GM21515 (cell line): ENCODE data around the gene GRB2.
"Not testable (repeated sequence)": the region's sequence is repeated elsewhere in the genome, so short reads cannot be mapped to it uniquely, and the experiment has no call there.

Source experiments
- ATAC-seq: cut with Tn5 transposase; IDR thresholded peaks from one replicate; pipeline ENCODE4 v1.9.1; 2021; ENCODE audit not compliant: unreplicated experiment

GRB2 gene

DNA sequence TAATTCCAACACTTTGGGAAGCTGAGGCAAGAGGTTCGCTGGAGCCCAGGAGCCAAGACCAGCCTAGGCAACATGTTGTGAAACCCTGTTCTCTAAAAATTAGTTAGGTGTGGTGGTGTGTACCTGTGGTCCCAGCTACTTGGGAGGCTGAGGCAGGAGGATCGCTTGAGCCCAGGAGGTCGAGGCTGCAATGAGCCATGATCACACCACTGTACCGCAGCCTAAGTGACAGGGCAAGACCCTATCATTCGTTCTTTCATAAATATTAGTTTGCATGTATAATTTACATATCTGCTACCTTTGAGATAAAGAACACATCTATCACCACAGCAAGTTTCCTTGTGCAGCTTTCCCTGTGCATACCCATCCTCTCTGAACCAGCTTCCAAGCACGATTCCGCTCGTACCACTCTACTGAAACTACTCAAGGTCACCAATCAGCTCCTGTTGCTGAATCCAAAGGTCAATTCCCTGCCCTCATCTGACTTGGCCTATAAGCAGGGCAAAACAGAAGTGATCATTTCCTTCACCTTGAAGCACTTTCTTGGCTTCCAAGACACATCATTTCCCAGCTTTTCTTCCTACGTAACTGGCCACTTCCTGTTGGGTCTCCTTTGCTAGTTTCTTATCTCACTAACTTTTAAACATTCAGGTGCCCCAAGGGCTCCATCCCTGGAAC, 49.1 kb downstream of the GRB2 start:
- no peak for ATAC-seq

DNA sequence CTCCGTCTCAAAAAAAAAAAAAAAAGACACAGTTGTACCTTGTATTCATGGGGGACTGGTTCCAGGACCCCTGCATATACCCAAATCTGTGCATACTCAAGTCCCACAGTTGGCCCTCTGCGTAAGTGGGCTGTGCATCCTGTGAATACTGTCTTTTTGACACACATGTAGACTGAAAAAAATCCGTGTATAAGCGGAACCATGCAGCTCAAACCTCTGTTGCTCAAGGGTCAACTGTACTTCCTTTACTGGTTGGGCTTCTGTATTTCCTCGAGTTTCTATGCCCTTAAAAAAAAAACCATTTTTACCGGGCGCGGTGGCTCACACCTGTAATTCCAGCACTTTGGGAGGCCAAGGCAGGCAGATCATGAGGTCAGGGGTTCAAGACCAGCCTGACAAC, 52.3 kb downstream of the GRB2 start:
- ATAC-seq: no peak

DNA sequence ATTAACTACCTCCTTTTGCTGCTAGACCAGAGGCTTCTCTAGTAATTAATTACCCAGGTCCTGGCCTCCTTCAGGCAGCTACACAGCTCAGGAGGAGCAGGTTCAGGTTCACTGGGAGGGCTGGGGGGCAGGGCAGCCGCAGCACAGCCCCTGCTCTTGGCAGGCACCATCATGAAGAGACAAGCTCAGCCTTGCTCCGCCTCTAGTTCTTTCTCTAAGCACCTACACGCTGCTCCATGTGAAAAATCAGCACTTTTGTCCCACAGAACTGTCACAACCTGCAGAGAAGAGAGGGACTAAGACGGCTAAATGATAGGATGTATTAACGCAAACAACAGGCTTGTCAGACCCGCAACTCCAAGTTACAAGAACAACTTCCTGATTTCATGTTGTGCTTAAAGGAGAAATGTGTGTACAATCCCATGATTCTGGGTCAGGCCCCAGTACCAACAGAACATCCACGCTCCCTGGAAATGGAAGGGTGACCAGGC, 53.4 kb downstream of the GRB2 start:
- ATAC-seq: no peak

DNA sequence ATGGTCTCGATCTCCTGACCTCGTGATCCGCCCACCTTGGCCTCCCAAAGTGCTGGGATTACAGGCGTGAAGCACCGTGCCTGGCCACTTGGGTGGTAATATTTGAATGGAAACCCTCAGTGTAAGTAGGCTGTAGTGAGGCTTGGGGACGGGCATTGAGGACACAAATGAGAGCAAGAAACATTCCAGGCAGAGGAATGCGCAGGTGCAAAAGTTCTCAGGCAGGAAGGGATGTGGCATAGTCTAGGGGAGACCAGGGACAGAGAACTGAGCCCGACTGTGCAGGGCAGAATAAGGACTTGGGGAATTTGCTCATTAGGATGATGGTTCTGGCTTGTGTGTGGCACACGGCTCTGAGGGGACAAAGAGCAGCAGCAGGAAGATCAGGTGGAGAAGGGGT, 54.8 kb downstream of the GRB2 start:
- ATAC-seq: no peak

DNA sequence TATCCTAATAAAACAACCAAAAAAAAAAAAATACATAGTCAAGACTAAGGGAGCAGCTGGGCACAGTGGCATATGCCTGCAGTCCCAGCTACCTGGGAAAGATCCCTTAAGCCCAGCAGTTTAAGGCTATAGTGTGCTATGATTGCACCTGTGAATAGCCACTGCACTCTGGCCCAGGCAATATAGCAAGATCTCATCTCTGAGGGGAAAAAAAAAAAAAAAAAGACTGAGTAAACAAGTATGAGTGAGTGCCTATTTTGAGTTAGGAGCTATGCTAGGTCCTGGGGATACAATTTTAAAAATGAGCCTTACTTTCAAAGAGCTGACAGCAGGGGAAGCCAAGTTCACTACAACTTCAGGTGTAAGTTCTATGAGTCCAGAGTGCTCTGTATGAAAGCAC, 55.4 kb downstream of the GRB2 start:
- no peak for ATAC-seq

DNA sequence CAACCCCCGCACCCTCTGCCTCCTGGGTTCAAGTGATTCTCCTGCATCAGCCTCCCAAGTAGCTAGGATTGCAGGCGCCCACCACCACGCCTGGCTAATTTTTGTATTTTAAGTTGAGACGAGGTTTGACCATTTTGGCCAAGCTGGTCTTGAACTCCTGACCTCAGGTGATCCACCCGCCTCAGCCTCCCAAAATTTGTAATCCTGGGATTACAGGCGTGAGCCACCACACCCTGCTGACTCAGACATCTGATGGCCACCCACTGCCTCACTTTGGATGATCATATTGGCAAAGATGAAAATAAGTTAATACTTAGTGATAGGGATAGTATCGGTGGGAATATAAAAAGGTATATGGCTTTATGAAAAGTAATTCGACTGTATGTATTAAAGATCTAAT, 55.9 kb downstream of the GRB2 start:
- ATAC-seq: no peak

DNA sequence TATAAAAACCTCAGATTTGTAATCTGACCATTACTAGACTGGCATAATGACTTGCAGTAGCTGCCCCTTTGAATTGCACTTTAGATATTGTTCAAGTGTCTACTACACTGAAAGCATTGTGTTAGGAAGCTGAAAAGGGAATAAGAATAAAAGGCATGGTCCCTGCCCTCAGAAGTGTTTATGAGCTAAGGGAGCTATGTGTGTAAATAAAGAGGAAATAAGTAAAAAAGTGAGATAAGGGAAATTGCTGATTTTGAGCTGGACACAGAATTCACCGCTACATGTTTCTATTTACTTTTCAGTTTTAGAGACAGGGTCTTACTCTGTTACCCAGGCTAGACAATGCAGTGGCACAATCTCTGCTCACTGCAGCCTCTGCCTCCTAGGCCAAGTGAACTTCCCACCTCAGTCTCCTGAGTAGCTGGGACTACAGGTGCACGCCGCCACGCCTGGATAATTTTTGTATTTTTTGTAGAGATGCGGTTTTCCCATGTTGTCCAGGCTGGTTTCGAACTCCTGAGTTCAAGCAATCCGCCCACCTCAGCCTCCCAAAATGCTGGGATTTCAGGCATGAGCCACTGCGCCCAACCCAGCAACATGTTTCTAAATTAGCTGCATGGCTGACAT, 57.0 kb downstream of the GRB2 start:
- ATAC-seq: no peak

DNA sequence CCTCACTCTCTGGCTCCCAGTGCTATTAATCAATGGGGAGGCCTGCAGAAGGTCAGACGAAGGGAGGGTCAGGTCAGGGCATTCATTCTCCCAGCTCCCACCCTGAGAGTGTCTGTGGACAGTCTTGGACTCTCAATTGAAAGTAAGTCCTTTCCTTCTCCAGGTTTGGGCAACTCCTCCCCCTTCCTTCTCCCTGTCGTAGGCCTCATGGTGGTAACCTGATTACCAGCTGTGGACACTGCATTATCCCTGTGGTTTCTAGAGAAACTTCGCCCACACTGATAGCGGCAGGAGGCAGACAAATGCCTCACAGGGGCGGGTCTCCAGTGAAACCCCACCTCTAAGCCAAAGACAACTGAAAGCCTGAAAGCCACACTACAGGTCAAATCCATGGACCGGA, 58.6 kb downstream of the GRB2 start:
- ATAC-seq: no peak

DNA sequence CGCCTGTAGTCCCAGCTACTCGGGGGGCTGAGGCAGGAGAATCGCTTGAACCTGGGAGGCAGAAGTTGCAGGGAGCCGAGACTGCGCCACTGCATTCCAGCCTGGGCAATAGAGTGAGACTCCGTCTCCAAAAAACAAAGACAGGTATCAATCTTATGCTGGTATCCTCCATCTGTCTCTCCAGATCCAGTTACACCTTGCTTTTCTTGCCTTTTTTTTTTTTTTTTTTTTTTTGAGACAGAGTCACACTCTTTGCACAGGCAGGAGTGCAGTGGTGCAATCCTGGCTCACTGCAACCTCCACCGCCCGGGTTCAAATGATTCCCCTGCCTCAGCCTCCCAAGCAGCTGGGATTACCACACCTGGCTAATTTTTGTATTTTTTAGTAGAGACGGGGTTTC, 59.1 kb downstream of the GRB2 start:
- ATAC-seq: not testable (repeated sequence)

DNA sequence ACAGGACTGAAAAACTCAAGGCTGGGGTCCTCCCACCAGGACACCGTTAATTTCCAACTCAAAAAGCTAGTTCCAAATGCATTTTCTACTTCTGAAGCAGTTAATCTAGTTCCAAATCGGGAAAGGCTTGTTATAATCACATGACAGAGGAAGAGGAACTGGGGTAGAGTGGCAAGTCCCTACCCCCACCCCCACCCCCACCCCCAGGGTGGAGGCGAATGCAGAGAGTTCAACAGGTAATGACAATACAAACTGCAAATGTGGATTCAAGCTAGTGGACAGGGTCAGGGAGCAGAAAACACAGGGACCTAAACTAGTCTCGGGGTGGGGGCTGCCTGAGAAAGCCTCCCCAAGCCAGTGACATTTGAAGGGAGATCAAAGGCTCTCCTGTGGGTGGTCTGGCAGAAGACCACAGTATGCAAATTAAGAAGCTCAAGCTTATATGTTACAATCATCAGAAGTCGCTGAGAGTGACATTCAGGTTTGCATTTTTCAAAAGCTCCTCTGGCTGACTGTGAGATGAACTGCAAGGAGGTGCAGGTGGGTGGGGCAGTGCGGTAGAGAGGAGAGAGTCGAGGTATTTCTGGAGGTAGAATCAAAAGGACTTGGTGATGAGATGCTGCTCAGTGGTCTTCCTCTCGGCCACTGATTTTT, 59.8 kb downstream of the GRB2 start:
- peak; percentile 56 for ATAC-seq

DNA sequence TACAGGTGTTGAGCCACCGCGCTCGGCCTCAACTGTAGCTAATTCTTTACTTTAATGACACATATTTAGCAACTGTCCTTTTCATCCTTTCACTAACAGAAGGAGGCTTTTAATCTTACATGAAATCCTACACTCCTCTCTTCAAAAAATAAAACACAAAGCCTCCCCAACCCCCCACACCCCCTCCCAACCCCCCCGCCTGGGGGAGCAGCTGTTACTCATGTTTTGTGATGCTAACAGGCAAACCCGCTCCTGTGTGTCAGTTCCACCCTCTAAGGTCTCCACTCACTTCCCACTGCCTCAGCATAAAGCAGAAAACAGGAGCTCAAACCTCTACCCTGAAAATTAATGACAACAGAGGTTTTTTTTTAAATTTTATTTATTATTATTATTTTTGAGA, 60.8 kb downstream of the GRB2 start:
- ATAC-seq: no peak

DNA sequence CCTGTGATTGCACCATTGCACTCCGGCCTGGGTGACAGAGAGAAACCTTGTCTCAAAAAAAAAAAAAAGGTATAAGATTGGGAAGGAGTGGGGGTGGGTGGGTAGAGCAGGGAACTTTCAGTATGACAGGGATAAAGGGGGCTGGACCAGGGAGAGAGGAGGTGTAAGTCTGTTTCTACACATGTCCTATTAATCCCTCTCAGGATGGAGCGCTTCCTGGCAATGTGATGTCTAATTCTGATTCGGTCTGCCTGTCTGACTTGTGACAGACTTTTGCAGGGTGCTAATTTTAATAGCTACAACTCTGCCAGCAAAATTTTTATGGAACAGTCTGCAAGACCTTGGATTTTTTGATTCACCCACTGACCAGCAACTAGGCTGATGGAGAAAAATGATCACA, 62.5 kb downstream of the GRB2 start:
- no peak for ATAC-seq

DNA sequence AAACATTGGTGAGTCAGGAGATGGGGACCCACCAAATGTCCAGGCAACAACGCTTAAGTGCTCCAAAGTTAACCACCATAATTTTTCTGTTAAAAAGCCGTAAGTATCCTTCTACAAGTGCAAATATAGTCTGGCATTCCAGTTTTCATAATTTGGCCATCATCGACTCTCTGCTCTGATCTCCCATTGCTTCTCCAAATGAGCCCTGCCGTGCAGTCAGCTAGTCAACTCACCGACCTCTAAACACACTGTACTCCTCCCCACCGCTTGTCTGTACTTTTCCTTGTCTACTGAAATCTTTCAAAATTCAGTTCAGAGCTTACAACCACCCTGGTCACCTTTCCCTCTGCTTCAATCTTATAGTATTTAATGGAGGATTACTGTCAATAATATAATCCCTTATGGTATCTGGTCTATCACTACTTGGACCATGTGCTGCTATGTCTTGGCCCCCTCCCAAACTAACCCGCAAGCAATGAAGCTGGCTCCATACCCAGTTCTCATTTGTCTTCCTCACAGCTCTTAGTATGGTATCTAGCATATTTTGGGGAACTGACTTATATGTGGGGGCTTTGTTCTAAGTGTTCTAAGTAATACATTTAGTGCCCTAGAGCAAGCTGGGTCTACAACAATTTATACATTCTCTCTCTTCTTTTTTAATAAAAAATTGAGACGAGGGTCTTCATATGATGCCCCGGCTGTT, 63.5 kb downstream of the GRB2 start:
- ATAC-seq: no peak

DNA sequence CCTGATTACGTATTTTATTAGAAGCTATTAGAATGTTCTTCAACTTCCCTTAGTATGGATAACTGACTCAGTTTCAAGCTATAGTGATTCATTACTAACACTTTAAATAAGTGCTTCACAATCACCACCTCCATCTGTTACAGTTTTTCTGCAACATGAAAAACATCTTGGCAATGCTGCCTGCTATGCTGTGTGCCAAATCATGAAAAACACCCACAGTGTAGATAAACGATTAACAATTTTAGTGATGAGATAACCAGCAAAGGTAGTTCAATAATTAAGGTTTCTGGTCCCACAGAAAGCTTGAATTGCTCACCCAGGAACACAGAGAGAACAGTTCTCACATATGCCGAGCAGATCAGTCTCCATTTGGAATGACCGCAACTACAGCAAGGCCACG, 64.8 kb downstream of the GRB2 start:
- no peak for ATAC-seq

DNA sequence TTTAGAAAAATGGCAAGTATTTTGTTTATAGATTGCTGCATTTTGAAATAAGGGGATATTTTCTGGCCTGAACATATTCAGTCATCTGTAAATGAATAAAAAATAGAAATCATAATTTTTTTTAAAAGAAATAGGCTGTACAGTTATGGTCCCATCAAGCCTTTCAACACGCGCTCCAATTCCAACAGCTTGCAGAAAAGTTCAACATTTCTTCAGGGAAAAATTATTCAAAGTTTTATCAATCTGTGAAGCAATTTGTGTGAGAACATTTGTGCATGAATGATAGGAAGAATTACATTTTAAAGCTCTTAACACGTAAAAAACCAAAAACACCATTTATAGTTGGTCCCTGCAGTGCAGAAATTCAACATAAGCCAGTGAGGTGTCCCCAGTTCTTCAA, 65.5 kb downstream of the GRB2 start:
- no peak for ATAC-seq

DNA sequence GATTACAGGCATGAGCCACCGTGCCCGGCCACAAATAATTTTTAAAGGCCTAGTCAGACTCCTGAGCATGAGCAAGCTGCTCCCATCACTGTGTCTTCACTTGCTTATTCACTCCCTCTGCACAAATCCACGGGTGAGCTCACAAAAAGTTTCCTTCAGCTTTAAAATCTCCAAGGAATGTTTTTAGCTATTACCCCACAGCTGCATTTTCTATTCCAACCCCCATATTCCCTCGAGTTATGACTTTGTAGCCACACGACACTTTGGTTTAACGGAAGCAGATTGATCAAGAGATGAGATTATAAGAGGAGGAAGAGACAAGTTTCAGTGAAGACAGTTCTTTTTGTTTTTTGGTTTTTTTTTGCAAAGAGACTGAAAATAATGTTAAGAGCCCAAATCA, 67.1 kb downstream of the GRB2 start:
- ATAC-seq: no peak

DNA sequence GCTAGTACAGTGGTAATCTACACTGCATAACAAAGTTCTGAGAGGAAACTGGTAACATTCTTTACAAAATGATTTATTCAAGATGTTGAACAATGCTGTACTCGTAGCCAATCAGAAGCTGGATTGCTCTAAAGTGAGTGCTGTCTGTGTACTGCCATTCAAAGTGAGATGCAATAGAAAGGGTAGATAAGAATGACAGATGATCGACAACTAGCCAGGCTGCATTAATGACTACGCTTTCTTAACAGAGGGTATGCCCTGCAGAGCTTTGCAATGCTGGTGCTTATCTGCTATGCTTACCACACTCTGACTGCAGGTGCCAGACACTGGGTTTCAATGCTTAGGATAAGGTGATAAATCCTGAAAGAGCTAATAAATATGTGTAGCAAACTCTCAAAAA, 70.2 kb downstream of the GRB2 start:
- ATAC-seq: no peak

DNA sequence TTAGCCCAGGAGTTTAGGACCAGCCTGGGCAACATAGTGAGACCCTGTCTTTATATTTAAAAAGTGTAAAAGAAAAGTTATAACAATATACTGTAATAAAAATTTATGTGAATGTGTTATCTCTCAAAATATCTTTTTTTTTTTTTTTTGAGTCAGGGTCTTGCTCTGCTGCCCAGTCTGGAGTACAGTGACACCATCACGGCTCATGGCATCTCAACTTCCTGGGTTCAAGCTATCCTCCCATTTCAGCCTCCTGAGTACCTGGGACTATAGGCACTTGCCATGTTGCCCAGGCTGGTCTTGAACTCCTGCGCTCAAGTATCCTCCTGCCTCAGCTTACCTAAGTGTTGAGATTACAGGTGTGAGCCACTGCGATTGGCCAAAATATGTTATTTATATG, 70.8 kb downstream of the GRB2 start:
- ATAC-seq: no peak

DNA sequence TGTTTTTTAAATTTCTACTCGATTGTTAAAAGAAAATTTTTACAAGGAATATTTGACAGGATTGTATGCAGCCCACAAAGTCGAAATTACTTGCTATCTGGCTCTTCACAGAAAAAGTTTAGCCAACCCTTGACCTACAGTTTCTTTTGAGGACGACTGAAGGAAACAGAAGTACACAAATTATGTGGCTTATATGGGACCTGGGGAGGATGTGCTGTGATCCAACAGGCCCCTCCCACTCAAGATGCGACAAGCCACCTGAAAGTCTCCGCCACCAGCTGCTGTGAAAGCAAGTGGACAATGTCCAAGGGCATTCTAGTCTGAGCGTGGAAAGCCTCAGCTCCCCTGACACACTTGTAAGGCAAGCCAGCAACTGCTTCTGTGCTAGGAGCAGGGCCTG, 73.8 kb downstream of the GRB2 start:
- ATAC-seq: no peak

DNA sequence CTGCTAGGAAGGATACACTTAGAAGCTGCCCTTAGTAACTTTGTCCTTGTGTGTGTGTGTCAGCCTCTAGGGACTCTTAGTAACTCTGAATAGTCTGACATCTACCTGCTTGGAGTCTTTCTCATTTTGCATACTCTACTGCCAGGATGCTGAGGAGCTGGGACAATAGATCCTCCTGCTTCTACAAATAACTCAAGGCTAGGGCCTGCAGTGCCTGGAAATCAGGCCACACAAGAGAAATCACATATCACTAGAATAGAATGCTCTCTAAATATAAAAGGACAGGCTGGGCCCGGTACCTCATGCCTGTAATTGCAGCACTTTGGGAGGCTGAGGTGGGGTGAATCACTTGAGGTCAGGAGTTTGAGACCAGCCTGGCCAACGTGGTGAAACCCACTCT, 77.7 kb downstream of the GRB2 start:
- no peak for ATAC-seq

DNA sequence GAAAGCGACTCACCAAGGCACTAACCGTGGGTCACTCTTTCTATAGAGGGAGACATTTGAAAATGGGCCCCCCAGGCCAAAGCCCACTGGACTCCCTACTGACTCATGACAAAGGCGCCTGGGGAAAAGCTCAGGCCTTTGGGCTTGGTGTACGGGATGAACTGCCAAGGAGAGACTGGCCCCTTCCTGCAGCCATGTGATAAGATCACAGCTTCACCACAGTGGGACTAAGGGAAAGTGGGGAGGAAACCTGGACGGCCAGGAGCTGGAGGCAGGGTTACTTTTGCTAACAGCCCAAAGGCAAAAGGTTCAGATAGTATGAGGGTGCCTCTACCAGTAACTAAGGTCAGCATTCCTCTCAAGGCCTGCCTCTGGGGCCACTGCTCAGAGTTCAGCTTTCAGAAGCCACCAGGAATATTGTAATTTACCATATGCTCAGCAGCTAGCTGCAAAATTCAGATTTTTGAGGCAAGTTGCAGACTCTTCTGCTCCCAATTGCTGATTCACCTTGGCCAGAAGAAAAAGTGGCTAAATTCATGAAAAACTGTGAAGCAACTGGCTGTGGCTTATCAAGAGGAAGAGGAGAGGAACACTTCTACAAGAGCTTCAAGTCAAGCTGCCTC, 79.1 kb downstream of the GRB2 start:
- no peak for ATAC-seq
